ENCODE data around the gene SNX24.
"Not testable (repeated sequence)": the region's sequence is repeated elsewhere in the genome, so short reads cannot be mapped to it uniquely, and the experiment has no call there.

Gene SNX24

GRCh38 chr5:122971333-122971732 lies 125.9 kb downstream of the SNX24 start:
- no peak for DNase-seq

GRCh38 chr5:122972877-122973276 lies 127.5 kb downstream of the SNX24 start:
- DNase-seq, result no peak

- DNase-seq, result not testable (repeated sequence)
Measured at GRCh38 chr5:122973759-122974158, 128.3 kb downstream of the SNX24 start.

- DNase-seq, result not testable (repeated sequence)
Measured at GRCh38 chr5:122974251-122974650, 128.8 kb downstream of the SNX24 start.

GRCh38 chr5:122977319-122977718 lies 131.9 kb downstream of the SNX24 start:
- no peak for DNase-seq

GRCh38 chr5:122978068-122978467 lies 132.7 kb downstream of the SNX24 start:
- DNase-seq, result no peak

- no peak for DNase-seq
Measured at GRCh38 chr5:122978644-122979297, 133.4 kb downstream of the SNX24 start.

GRCh38 chr5:122981846-122982245 lies 136.4 kb downstream of the SNX24 start:
- DNase-seq, result no peak

GRCh38 chr5:122982376-122982775 lies 137.0 kb downstream of the SNX24 start:
- DNase-seq, result no peak

- DNase-seq, result no peak
Measured at GRCh38 chr5:122984425-122984824, 139.0 kb downstream of the SNX24 start.

- DNase-seq, result no peak
Measured at GRCh38 chr5:122985006-122985700, 139.7 kb downstream of the SNX24 start.

GRCh38 chr5:122985954-122986721 lies 140.7 kb downstream of the SNX24 start:
- DNase-seq, result no peak

GRCh38 chr5:122996091-122996490 lies 150.7 kb downstream of the SNX24 start:
- DNase-seq, result no peak

GRCh38 chr5:122997294-122997693 lies 151.9 kb downstream of the SNX24 start:
- no peak for DNase-seq

GRCh38 chr5:122999947-123000563 lies 154.6 kb downstream of the SNX24 start:
- no peak for DNase-seq

GRCh38 chr5:123000731-123001130 lies 155.3 kb downstream of the SNX24 start:
- DNase-seq, result peak; percentile 34

GRCh38 chr5:123001808-123002207 lies 156.4 kb downstream of the SNX24 start:
- DNase-seq, result no peak

- no peak for DNase-seq
Measured at GRCh38 chr5:123007182-123007581, 161.8 kb downstream of the SNX24 start.

- DNase-seq, result no peak
Measured at GRCh38 chr5:123007754-123008153, 162.3 kb downstream of the SNX24 start.

- no peak for DNase-seq
Measured at GRCh38 chr5:123012321-123012720, 166.9 kb downstream of the SNX24 start.

GRCh38 chr5:123014689-123015088 lies 169.3 kb downstream of the SNX24 start:
- no peak for DNase-seq

GRCh38 chr5:123028222-123028621 lies 182.8 kb downstream of the SNX24 start:
- DNase-seq, result no peak

GRCh38 chr5:123033157-123033671 lies 187.8 kb downstream of the SNX24 start:
- no peak for DNase-seq

Data from NCI-H1694 (cell line).